WTC11 (cell line): ENCODE results near the gene U2AF2. TPM values are rescaled to one million over a fixed set of nuclear protein-coding genes. Genes with fewer than 3 reads are reported as not detected.

Experiments used
- ATAC-seq: fragments of 200-7000 bp; cut with Tn5 transposase; 2 replicates; pipeline ENCODE4 v1.10.0; 2021; ENCODE audit warnings: mild to moderate bottlenecking, moderate library complexity
- CTCF ChIA-PET: fragments of 300-600 bp; sonication (Branson Sonifier 250); formaldehyde crosslinking; loops from one replicate; lab custom pipeline; 2021; ENCODE audit warnings: antibody characterized with exemption; lab: Charles Lee
- POLR2A ChIA-PET: fragments of 350-600 bp; sonication (Branson Sonifier 250); formaldehyde crosslinking; loops from one replicate; lab custom pipeline; 2021; ENCODE audit warnings: antibody characterized with exemption; lab: Charles Lee
- DNase-seq: peaks from one replicate; pipeline ENCODE4 v3.0.0; 2021; ENCODE audit warnings: low spot score
- H3K27ac Mint-ChIP-seq: 2 replicates; pipeline ENCODE4 v1.8.0; 2021; ENCODE audit warnings: mixed read lengths
- H3K27me3 Mint-ChIP-seq: 2 replicates; pipeline ENCODE4 v1.8.0; 2021; ENCODE audit warnings: low read depth, mild to moderate bottlenecking, moderate library complexity, mixed read lengths
- H3K36me3 Mint-ChIP-seq: 2 replicates; pipeline ENCODE4 v1.8.0; 2021; ENCODE audit warnings: mixed read lengths
- H3K4me1 Mint-ChIP-seq: 2 replicates; pipeline ENCODE4 v1.8.0; 2022; ENCODE audit warnings: mixed read lengths
- H3K4me3 Mint-ChIP-seq: 2 replicates; pipeline ENCODE4 v1.8.0; 2021; ENCODE audit warnings: mild to moderate bottlenecking, moderate library complexity, mixed read lengths
- H3K9me3 Mint-ChIP-seq: 2 replicates; pipeline ENCODE4 v1.8.0; 2021; ENCODE audit warnings: mixed read lengths
- ATF2 ChIP-seq: sonication (generic); formaldehyde crosslinking; IDR thresholded peaks from 2 replicates; pipeline ENCODE4 v1.8.1; 2022; ENCODE audit warnings: low read depth, missing genetic modification reagents, borderline replicate concordance
- ATF6 ChIP-seq: sonication (generic); formaldehyde crosslinking; IDR thresholded peaks from 2 replicates; pipeline ENCODE4 v1.8.1; 2023; ENCODE audit warnings: mild to moderate bottlenecking, missing genetic modification reagents
- EMX1 ChIP-seq: fragments of 250-450 bp; sonication (Bioruptor Pico); IDR thresholded peaks from 2 replicates; pipeline ENCODE4 v1.8.0; 2021; ENCODE audit warnings: mild to moderate bottlenecking
- ESRRA ChIP-seq: sonication (generic); formaldehyde crosslinking; IDR thresholded peaks from 2 replicates; pipeline ENCODE4 v1.8.1; 2022; ENCODE audit warnings: mild to moderate bottlenecking, missing genetic modification reagents, borderline replicate concordance
- FOXJ3 ChIP-seq: sonication (generic); formaldehyde crosslinking; IDR thresholded peaks from 2 replicates; pipeline ENCODE4 v1.9.0; 2021; ENCODE audit warnings: missing genetic modification reagents, mild to moderate bottlenecking, borderline replicate concordance
- GTF2I ChIP-seq: fragments of 250-450 bp; sonication (Bioruptor Pico); conservative IDR thresholded peaks from 2 replicates; pipeline ENCODE4 v1.4.0; 2021; ENCODE audit warnings: mild to moderate bottlenecking
- IRF2 ChIP-seq: sonication (generic); formaldehyde crosslinking; IDR thresholded peaks from 2 replicates; pipeline ENCODE4 v1.8.0; 2022; ENCODE audit warnings: low read depth, missing genetic modification reagents, borderline replicate concordance
- MXD4 ChIP-seq: fragments of 250-450 bp; sonication (Bioruptor Pico); IDR thresholded peaks from 2 replicates; pipeline ENCODE4 v1.8.0; 2021; ENCODE audit warnings: mild to moderate bottlenecking, moderate library complexity, borderline replicate concordance
- MYBL2 ChIP-seq: sonication (generic); formaldehyde crosslinking; IDR thresholded peaks from 2 replicates; pipeline ENCODE4 v1.8.1; 2023; ENCODE audit warnings: mild to moderate bottlenecking, moderate library complexity, missing genetic modification reagents
- NFATC4 ChIP-seq: fragments of 250-450 bp; sonication (Bioruptor Pico); IDR thresholded peaks from 2 replicates; pipeline ENCODE4 v1.9.0; 2021; ENCODE audit warnings: mild to moderate bottlenecking
- NR2C2 ChIP-seq: sonication (generic); formaldehyde crosslinking; IDR thresholded peaks from 2 replicates; pipeline ENCODE4 v1.8.0; 2022; ENCODE audit warnings: mild to moderate bottlenecking, missing genetic modification reagents
- NR3C1 ChIP-seq: sonication (generic); formaldehyde crosslinking; conservative IDR thresholded peaks from 2 replicates; pipeline ENCODE4 v1.8.1; 2023; ENCODE audit warnings: low read depth, mild to moderate bottlenecking, missing genetic modification reagents
- PRRX2 ChIP-seq: fragments of 250-450 bp; sonication (Bioruptor Pico); IDR thresholded peaks from 2 replicates; pipeline ENCODE4 v1.8.0; 2021; ENCODE audit warnings: mild to moderate bottlenecking
- RELA ChIP-seq: sonication (generic); formaldehyde crosslinking; IDR thresholded peaks from 2 replicates; pipeline ENCODE4 v1.8.1; 2022; ENCODE audit warnings: missing genetic modification reagents, mild to moderate bottlenecking, borderline replicate concordance
- SMAD3 ChIP-seq: sonication (generic); formaldehyde crosslinking; IDR thresholded peaks from 2 replicates; pipeline ENCODE4 v1.8.0; 2022; ENCODE audit warnings: missing genetic modification reagents, mild to moderate bottlenecking, borderline replicate concordance
- SMAD4 ChIP-seq: sonication (generic); formaldehyde crosslinking; IDR thresholded peaks from 2 replicates; pipeline ENCODE4 v1.8.0; 2022; ENCODE audit warnings: mild to moderate bottlenecking, missing genetic modification reagents
- SP1 ChIP-seq: sonication (generic); formaldehyde crosslinking; conservative IDR thresholded peaks from 2 replicates; pipeline ENCODE4 v1.8.1; 2022; ENCODE audit warnings: missing genetic modification reagents
- USF1 ChIP-seq: sonication (generic); formaldehyde crosslinking; IDR thresholded peaks from 2 replicates; pipeline ENCODE4 v1.8.0; 2022; ENCODE audit warnings: mild to moderate bottlenecking, missing genetic modification reagents
- USF2 ChIP-seq: sonication (generic); formaldehyde crosslinking; IDR thresholded peaks from 2 replicates; pipeline ENCODE4 v1.8.1; 2023; ENCODE audit warnings: mild to moderate bottlenecking, missing genetic modification reagents, moderate library complexity
- ZBTB21 ChIP-seq: sonication (generic); formaldehyde crosslinking; IDR thresholded peaks from 2 replicates; pipeline ENCODE4 v1.8.1; 2023; ENCODE audit warnings: mild to moderate bottlenecking, missing genetic modification reagents, borderline replicate concordance
- ZMAT4 ChIP-seq: fragments of 250-450 bp; sonication (Bioruptor Pico); IDR thresholded peaks from 2 replicates; pipeline ENCODE4 v1.9.0; 2021; ENCODE audit warnings: mild to moderate bottlenecking
- ZNF121 ChIP-seq: sonication (generic); formaldehyde crosslinking; IDR thresholded peaks from 2 replicates; pipeline ENCODE4 v1.8.0; 2023; ENCODE audit warnings: missing genetic modification reagents
- ZNF138 ChIP-seq: sonication (generic); formaldehyde crosslinking; conservative IDR thresholded peaks from 2 replicates; pipeline ENCODE4 v1.8.1; 2022; ENCODE audit warnings: mild to moderate bottlenecking, moderate library complexity, missing genetic modification reagents
- ZNF232 ChIP-seq: sonication (generic); formaldehyde crosslinking; IDR thresholded peaks from 2 replicates; pipeline ENCODE4 v1.8.0; 2022; ENCODE audit warnings: mild to moderate bottlenecking, missing genetic modification reagents
- ZNF416 ChIP-seq: fragments of 250-450 bp; sonication (Bioruptor Pico); IDR thresholded peaks from 2 replicates; pipeline ENCODE4 v1.9.0; 2021; ENCODE audit warnings: mild to moderate bottlenecking, inconsistent platforms
- total RNA-seq: library from RNA; stranded (reverse); gene quantifications from 3 replicates; pipeline ENCODE4 v1.2.3, GENCODE V29; 2021
- TF ChIP-seq, protein P1 (sequence below): sonication (generic); formaldehyde crosslinking; IDR thresholded peaks from 2 replicates; pipeline ENCODE4 v1.8.0; 2022; ENCODE audit warnings: mild to moderate bottlenecking, missing genetic modification reagents

U2AF2 gene
- total RNA-seq, 1 experiment from 2014 or later: 302 TPM

- CTCF ChIA-PET: no interaction called here
- H3K36me3 Mint-ChIP-seq: peaks cover 22% of the 10 kb centered on the region
- no peak overlapping the region for H3K27ac Mint-ChIP-seq
- H3K9me3 Mint-ChIP-seq: no peaks in the 10 kb centered on the region
- TF ChIP-seq SMAD3: no peak
- TF ChIP-seq, all 79 proteins: peak for 0
- H3K4me3 Mint-ChIP-seq: no peak overlapping the region
- H3K4me1 Mint-ChIP-seq: peaks cover 9% of the 10 kb centered on the region
- POLR2A ChIA-PET: no interaction called here
- H3K27me3 Mint-ChIP-seq: no peaks in the 10 kb centered on the region; the same call in 1 of the 2 replicates
- DNase-seq (no peak), ATAC-seq (no peak)
Observed at GRCh38 chr19:55609326-55609725, 45.5 kb upstream of the U2AF2 start.

DNA sequence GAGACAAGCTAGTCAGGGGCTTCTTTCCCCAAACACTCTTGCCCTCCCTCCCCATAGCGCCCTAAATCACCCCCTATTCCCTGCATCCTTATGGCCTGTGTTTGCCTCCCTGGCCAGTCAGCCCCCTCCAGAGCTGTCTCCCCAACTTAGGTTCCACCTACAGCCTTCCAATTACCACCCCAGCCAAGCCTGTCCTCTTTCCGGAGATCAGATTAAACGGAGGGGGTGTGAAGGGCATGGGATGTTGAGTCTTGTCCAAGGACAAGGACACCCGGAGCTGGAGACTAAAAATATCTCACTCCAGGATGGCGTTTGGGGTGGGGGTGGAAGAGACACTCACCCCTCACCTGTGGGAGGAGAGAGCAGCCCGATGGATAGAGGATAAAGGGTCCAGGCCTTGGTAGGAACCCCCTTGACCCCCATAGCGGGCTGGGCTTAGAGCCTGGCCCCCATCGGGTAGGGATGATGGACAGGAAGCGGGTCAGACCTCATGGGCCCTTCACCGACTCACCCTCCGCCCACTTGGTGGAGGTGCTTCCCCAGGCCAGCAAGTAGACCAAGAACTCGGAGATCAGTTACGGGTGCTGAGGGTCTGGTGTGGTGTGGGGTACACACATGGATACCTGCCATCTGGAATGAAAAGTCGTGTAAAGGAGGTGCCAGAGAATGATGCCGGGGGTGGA lies 43.4 kb upstream of the U2AF2 start:
- Mint-ChIP-seq H3K27ac (no peak overlapping the region), H3K4me1 (peaks cover 7% of the 10 kb centered on the region), H3K4me3 (no peak overlapping the region), H3K36me3 (peaks cover 25% of the 10 kb centered on the region), H3K9me3 (no peaks in the 10 kb centered on the region)
- POLR2A ChIA-PET: no interaction called here
- no peak for DNase-seq
- TF ChIP-seq ZNF416 (CRISPR knock-in tag) (no peak), MYBL2 (CRISPR knock-in tag) (no peak), ZNF138 (CRISPR knock-in tag) (no peak), RELA (CRISPR knock-in tag) (no peak), USF1 (CRISPR knock-in tag) (no peak), USF2 (CRISPR knock-in tag) (no peak), NR2C2 (CRISPR knock-in tag) (no peak), ATF2 (CRISPR knock-in tag) (no peak), ZNF232 (CRISPR knock-in tag) (no peak), PRRX2 (CRISPR knock-in tag) (no peak), SMAD4 (CRISPR knock-in tag) (no peak), NR3C1 (no peak), FOXJ3 (no peak)
- TF ChIP-seq, protein P1, sequence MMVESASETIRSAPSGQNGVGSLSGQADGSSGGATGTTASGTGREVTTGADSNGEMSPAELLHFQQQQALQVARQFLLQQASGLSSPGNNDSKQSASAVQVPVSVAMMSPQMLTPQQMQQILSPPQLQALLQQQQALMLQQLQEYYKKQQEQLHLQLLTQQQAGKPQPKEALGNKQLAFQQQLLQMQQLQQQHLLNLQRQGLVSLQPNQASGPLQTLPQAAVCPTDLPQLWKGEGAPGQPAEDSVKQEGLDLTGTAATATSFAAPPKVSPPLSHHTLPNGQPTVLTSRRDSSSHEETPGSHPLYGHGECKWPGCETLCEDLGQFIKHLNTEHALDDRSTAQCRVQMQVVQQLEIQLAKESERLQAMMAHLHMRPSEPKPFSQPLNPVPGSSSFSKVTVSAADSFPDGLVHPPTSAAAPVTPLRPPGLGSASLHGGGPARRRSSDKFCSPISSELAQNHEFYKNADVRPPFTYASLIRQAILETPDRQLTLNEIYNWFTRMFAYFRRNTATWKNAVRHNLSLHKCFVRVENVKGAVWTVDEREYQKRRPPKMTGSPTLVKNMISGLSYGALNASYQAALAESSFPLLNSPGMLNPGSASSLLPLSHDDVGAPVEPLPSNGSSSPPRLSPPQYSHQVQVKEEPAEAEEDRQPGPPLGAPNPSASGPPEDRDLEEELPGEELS (CRISPR knock-in tag): no peak
- TF ChIP-seq, all 79 proteins: peak for 0
- no peak for ATAC-seq
- CTCF ChIA-PET: no interaction called here
- no peaks in the 10 kb centered on the region; the same call in 1 of the 2 replicates for H3K27me3 Mint-ChIP-seq

GRCh38 chr19:55611983-55612645 lies 42.7 kb upstream of the U2AF2 start:
- POLR2A ChIA-PET: no interaction called here
- H3K27ac Mint-ChIP-seq: no peak overlapping the region
- peaks cover 21% of the 10 kb centered on the region for H3K36me3 Mint-ChIP-seq
- no peaks in the 10 kb centered on the region; the same call in 1 of the 2 replicates for H3K27me3 Mint-ChIP-seq
- peaks cover under 1% of the 10 kb centered on the region for H3K4me1 Mint-ChIP-seq
- ATAC-seq: no peak
- no peaks in the 10 kb centered on the region for H3K9me3 Mint-ChIP-seq
- no peak overlapping the region for H3K4me3 Mint-ChIP-seq
- DNase-seq: no peak
- CTCF ChIA-PET: no interaction called here
- TF ChIP-seq ESRRA (CRISPR knock-in tag) (no peak), EMX1 (CRISPR knock-in tag) (no peak), ZNF416 (CRISPR knock-in tag) (no peak), SP1 (CRISPR knock-in tag) (no peak), ZMAT4 (CRISPR knock-in tag) (no peak), SMAD4 (CRISPR knock-in tag) (no peak), ZBTB21 (CRISPR knock-in tag) (no peak), MXD4 (CRISPR knock-in tag) (no peak), ATF6 (CRISPR knock-in tag) (no peak), ZNF121 (CRISPR knock-in tag) (no peak), GTF2I (CRISPR knock-in tag) (no peak), RELA (CRISPR knock-in tag) (no peak), IRF2 (CRISPR knock-in tag) (no peak), NFATC4 (no peak)
